ENCODE measurements around the gene SGPP1.
"Not testable (repeated sequence)": the region's sequence is repeated elsewhere in the genome, so short reads cannot be mapped to it uniquely, and the experiment has no call there.

Gene SGPP1

GRCh38 chr14:63725786-63726460 is 1.9 kb downstream of the SGPP1 start:
- DNase-seq: no peak

GRCh38 chr14:63717702-63718101 is 10.2 kb downstream of the SGPP1 start:
- peak; percentile 66 for DNase-seq

GRCh38 chr14:63715360-63715759 is 12.5 kb downstream of the SGPP1 start:
- DNase-seq: no peak

GRCh38 chr14:63713764-63714163 is 14.1 kb downstream of the SGPP1 start:
- DNase-seq: no peak

- no peak for DNase-seq
Observed at GRCh38 chr14:63713058-63713457, 14.8 kb downstream of the SGPP1 start.

- DNase-seq: no peak
Observed at GRCh38 chr14:63712123-63712522, 15.7 kb downstream of the SGPP1 start.

GRCh38 chr14:63710497-63710896 is 17.4 kb downstream of the SGPP1 start:
- no peak for DNase-seq

GRCh38 chr14:63709589-63709988 is 18.3 kb downstream of the SGPP1 start:
- no peak for DNase-seq

- no peak for DNase-seq
Observed at GRCh38 chr14:63707216-63707615, 20.6 kb downstream of the SGPP1 start.

GRCh38 chr14:63705561-63706070 is 22.2 kb downstream of the SGPP1 start:
- no peak for DNase-seq

GRCh38 chr14:63702530-63702929 is 25.3 kb downstream of the SGPP1 start:
- not testable (repeated sequence) for DNase-seq

GRCh38 chr14:63701606-63702299 is 26.1 kb downstream of the SGPP1 start:
- DNase-seq: no peak

- DNase-seq: no peak
Observed at GRCh38 chr14:63692310-63693020, 35.4 kb downstream of the SGPP1 start.

GRCh38 chr14:63689132-63689531 is 38.7 kb downstream of the SGPP1 start:
- no peak for DNase-seq

- DNase-seq: no peak
Observed at GRCh38 chr14:63686926-63687325, 40.9 kb downstream of the SGPP1 start.

- DNase-seq: no peak
Observed at GRCh38 chr14:63685401-63685800, 42.5 kb downstream of the SGPP1 start.

GRCh38 chr14:63682727-63683593 is 44.9 kb downstream of the SGPP1 start:
- no peak for DNase-seq

GRCh38 chr14:63678536-63678935 is 49.3 kb downstream of the SGPP1 start:
- no peak for DNase-seq

- DNase-seq: no peak
Observed at GRCh38 chr14:63677891-63678379, 49.9 kb downstream of the SGPP1 start.

GRCh38 chr14:63676615-63677014 is 51.2 kb downstream of the SGPP1 start:
- DNase-seq: no peak

GRCh38 chr14:63673886-63674497 is 53.9 kb downstream of the SGPP1 start:
- DNase-seq: no peak

GRCh38 chr14:63673255-63673654 is 54.6 kb downstream of the SGPP1 start:
- no peak for DNase-seq
